Neuron (in vitro differentiated cells): ENCODE results near the gene ADAMTS7.
"Not testable (repeated sequence)": the region's sequence is repeated elsewhere in the genome, so short reads cannot be mapped to it uniquely, and the experiment has no call there.

Experiments
- H2AFZ ChIP-seq: one replicate; pipeline ENCODE4 v1.6.1; 2013; ENCODE audit warnings: low read depth, mild to moderate bottlenecking, inconsistent platforms, low read length, moderate library complexity
- H3K27me3 ChIP-seq: one replicate; pipeline ENCODE4 v1.6.1; 2013; ENCODE audit warnings: low read length; ENCODE audit not compliant: insufficient read depth
- H3K36me3 ChIP-seq: one replicate; pipeline ENCODE4 v1.6.1; 2013; ENCODE audit warnings: low read length; ENCODE audit not compliant: insufficient read depth
- H3K4me1 ChIP-seq: one replicate; pipeline ENCODE4 v1.6.1; 2013; ENCODE audit warnings: low read length; ENCODE audit not compliant: insufficient read depth
- H3K4me3 ChIP-seq: 2 replicates; pipeline ENCODE4 v1.5.1; 2013; ENCODE audit warnings: mild to moderate bottlenecking, low read length, moderate library complexity
- H3K9me3 ChIP-seq: one replicate; pipeline ENCODE4 v1.6.1; 2013; ENCODE audit warnings: low read length

ADAMTS7 gene

DNA sequence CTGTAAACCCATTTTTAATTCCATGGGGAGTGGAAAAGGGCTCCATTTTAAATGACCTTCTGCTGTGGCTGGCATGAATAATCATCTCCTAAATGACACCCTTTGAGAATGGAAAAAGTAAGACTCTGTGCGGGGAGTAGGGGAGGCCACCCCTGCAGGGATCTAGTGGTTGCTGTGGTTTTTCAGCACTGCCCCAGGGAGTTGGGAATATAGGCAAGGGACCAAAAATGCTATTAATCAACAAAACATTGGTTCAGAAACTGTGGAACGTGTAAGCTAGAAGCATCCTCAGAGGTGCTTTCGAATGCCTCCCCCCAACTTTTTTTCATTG, 30.1 kb upstream of the ADAMTS7 start:
- no peak overlapping the region for H2AFZ ChIP-seq
- no peaks in the 10 kb centered on the region for H3K36me3 ChIP-seq
- H3K4me3 ChIP-seq, result no peak overlapping the region
- H3K9me3 ChIP-seq, result no peaks in the 10 kb centered on the region
- no peaks in the 10 kb centered on the region for H3K27me3 ChIP-seq
- peaks cover 8% of the 10 kb centered on the region for H3K4me1 ChIP-seq

- no peaks in the 10 kb centered on the region for H3K36me3 ChIP-seq
- H3K4me1 ChIP-seq, result peaks cover 8% of the 10 kb centered on the region
- no peak overlapping the region for H2AFZ ChIP-seq
- no peak overlapping the region for H3K4me3 ChIP-seq
- no peaks in the 10 kb centered on the region for H3K9me3 ChIP-seq
- no peaks in the 10 kb centered on the region for H3K27me3 ChIP-seq
Measured at GRCh38 chr15:78840661-78841375, 29.6 kb upstream of the ADAMTS7 start.

- not testable (repeated sequence) for H3K9me3 ChIP-seq, H3K36me3 ChIP-seq, H3K4me1 ChIP-seq, H3K27me3 ChIP-seq, H2AFZ ChIP-seq, H3K4me3 ChIP-seq
Measured at GRCh38 chr15:78839151-78839550, 27.9 kb upstream of the ADAMTS7 start.

- no peaks in the 10 kb centered on the region for H3K9me3 ChIP-seq
- H3K4me1 ChIP-seq, result peaks cover 8% of the 10 kb centered on the region
- no peaks in the 10 kb centered on the region for H3K27me3 ChIP-seq
- no peaks in the 10 kb centered on the region for H3K36me3 ChIP-seq
- no peak overlapping the region for H3K4me3 ChIP-seq
- no peak overlapping the region for H2AFZ ChIP-seq
Measured at GRCh38 chr15:78838489-78838888, 27.2 kb upstream of the ADAMTS7 start.

GRCh38 chr15:78837543-78837942, 26.3 kb upstream of the ADAMTS7 start:
- peaks cover 8% of the 10 kb centered on the region for H3K4me1 ChIP-seq
- no peak overlapping the region for H2AFZ ChIP-seq
- no peaks in the 10 kb centered on the region for H3K27me3 ChIP-seq
- no peaks in the 10 kb centered on the region for H3K9me3 ChIP-seq
- H3K4me3 ChIP-seq, result no peak overlapping the region
- no peaks in the 10 kb centered on the region for H3K36me3 ChIP-seq

DNA sequence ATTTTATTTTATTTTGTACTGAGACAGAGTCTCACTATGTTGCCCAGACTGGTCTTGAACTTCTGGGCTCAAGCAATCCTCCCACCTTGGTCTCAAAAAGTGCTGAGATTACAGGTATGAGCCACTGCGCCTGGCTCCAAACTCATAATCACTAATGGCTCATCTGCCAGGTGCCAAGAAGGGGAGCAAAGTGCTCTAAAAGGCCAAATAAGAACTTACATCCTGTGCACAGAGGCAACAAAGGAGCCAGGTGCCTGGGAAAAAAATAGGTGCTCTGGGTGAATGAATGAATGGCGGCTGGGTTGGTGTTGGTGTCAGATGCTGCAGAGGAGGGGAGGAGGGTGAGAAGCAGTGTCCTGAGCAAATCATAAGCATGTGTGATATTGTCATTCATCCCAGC, 25.9 kb upstream of the ADAMTS7 start:
- no peaks in the 10 kb centered on the region for H3K9me3 ChIP-seq
- H2AFZ ChIP-seq, result no peak overlapping the region
- peaks cover 8% of the 10 kb centered on the region for H3K4me1 ChIP-seq
- no peaks in the 10 kb centered on the region for H3K27me3 ChIP-seq
- no peaks in the 10 kb centered on the region for H3K36me3 ChIP-seq
- no peak overlapping the region for H3K4me3 ChIP-seq

- H3K9me3 ChIP-seq, result no peaks in the 10 kb centered on the region
- no peaks in the 10 kb centered on the region for H3K27me3 ChIP-seq
- no peak overlapping the region for H3K4me3 ChIP-seq
- H2AFZ ChIP-seq, result no peak overlapping the region
- peaks cover 7% of the 10 kb centered on the region for H3K4me1 ChIP-seq
- H3K36me3 ChIP-seq, result no peaks in the 10 kb centered on the region
Measured at GRCh38 chr15:78836333-78836732, 25.1 kb upstream of the ADAMTS7 start.

GRCh38 chr15:78831229-78832207, 20.3 kb upstream of the ADAMTS7 start:
- no peaks in the 10 kb centered on the region for H3K36me3 ChIP-seq
- H3K27me3 ChIP-seq, result no peaks in the 10 kb centered on the region
- H3K4me1 ChIP-seq, result no peaks in the 10 kb centered on the region
- H3K9me3 ChIP-seq, result no peaks in the 10 kb centered on the region
- no peak overlapping the region for H3K4me3 ChIP-seq
- no peak overlapping the region for H2AFZ ChIP-seq

DNA sequence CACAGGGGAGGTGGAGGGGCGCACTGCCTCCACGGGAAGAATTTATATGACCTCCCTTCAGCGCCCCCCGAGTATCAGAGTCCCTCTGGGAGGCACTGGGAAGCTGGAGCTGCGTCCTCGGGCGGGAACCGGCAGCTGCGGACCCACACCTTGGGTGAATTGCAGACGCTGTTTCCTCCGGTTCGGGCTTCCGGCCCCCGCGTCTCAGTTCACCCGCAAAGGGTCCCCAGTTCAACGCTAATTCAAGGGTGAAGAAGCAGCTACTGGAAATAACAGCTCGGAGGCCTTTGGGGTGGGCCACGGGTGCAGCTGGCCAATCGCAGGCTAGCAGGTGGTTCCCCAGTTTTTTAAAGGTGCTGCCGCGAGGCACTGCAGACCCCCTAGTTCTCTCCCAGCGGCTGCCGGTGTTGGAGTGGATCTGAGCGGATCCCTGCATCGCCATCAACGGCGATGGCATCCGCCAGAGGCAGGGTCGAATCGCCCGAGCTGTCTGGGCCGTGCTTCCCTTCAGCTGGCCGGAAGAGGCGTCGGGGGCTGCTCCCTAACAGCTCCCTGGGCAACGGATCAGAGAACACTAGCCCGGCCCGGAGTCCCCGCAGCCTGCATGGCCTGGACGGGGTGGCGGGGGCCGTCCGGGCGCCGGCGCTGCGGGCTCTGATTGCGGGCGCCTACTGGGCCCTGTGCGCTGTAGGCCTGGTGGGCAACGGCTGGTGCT, 19.4 kb upstream of the ADAMTS7 start:
- no peaks in the 10 kb centered on the region for H3K27me3 ChIP-seq
- H3K36me3 ChIP-seq, result no peaks in the 10 kb centered on the region
- no peaks in the 10 kb centered on the region for H3K9me3 ChIP-seq
- H2AFZ ChIP-seq, result no peak overlapping the region
- H3K4me3 ChIP-seq, result no peak overlapping the region
- H3K4me1 ChIP-seq, result no peaks in the 10 kb centered on the region

DNA sequence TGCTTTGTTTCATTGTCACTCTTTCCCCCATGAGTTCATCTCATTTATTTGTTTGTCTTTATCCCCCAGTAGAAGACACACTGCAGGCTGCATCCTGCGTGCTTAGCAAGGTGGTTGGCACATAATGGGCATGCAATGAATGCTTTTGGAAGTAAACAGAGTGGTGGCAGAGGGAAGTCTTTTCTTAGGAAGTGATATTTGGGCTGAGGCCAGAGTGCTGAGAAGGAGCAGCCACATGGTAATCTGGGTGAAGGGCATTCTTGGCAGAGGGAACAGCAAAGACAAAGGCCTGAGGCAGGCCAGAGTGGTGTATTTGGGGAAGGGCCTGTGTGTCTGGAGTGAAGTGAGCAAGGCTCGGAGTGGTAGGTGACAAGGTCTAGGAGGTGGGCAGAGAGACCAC, 17.7 kb upstream of the ADAMTS7 start:
- H3K27me3 ChIP-seq, result no peaks in the 10 kb centered on the region
- H3K4me3 ChIP-seq, result no peak overlapping the region

GRCh38 chr15:78822514-78822913, 11.2 kb upstream of the ADAMTS7 start:
- Histone ChIP-seq H3K9me3 (no peaks in the 10 kb centered on the region), H3K4me1 (peaks cover 5% of the 10 kb centered on the region), H3K36me3 (no peaks in the 10 kb centered on the region), H3K4me3 (no peak overlapping the region), H3K27me3 (no peaks in the 10 kb centered on the region), H2AFZ (no peak overlapping the region)

More for the DNA sequence above, 17.7 kb upstream of the ADAMTS7 start:
- Histone ChIP-seq H3K36me3 (no peaks in the 10 kb centered on the region), H3K4me1 (peaks cover 5% of the 10 kb centered on the region), H2AFZ (no peak overlapping the region), H3K9me3 (no peaks in the 10 kb centered on the region)

DNA sequence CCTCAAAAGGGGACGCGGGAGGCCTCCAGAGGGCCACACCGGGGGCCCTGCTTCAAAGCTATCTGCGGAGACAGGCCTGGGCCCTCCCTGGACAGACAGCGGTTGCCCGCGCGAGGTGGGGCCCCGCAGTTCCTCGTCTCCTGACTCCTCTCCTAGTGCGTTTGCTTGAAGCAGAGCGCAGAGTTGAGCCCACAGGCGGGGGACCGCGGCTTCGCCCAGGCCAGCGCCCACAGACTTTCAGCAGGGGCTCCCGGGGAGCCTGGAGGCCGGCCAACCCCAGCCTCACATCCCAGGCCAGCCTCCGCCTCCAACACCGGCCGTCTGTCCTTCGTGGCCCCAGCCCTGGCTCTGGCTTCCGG, 540 bp upstream of the ADAMTS7 start:
- Histone ChIP-seq H3K36me3 (no peaks in the 10 kb centered on the region), H3K9me3 (peaks cover 6% of the 10 kb centered on the region), H3K4me3 (peak overlapping the region; percentile 56), H2AFZ (peak overlapping the region; percentile 88), H3K27me3 (no peaks in the 10 kb centered on the region), H3K4me1 (peaks cover 5% of the 10 kb centered on the region)
